Measurements from ENCODE around the gene BLTP3A.
"Not testable (repeated sequence)": the region's sequence is repeated elsewhere in the genome, so short reads cannot be mapped to it uniquely, and the experiment has no call there.

The BLTP3A gene

GRCh38 chr6:34791701-34792604, at the start of gene BLTP3A:
BLTP3A (plus strand) TSS chr6:34792083; CDS start chr6:34792251, 168 bp downstream.
- peak; percentile 79 for DNase-seq (ENCODE audit: low spot score)

- DNase-seq (ENCODE audit: low spot score), result no peak
Observed at GRCh38 chr6:34742094-34742493, 49.8 kb upstream of the BLTP3A start.

- DNase-seq (ENCODE audit: low spot score), result no peak
Observed at GRCh38 chr6:34743625-34744293, 48.1 kb upstream of the BLTP3A start.

- not testable (repeated sequence) for DNase-seq (ENCODE audit: low spot score)
Observed at GRCh38 chr6:34744294-34744647, 47.6 kb upstream of the BLTP3A start.

- DNase-seq (ENCODE audit: low spot score), result no peak
Observed at GRCh38 chr6:34745277-34746103, 46.4 kb upstream of the BLTP3A start.

- DNase-seq (ENCODE audit: low spot score), result no peak
Observed at GRCh38 chr6:34746104-34746846, 45.6 kb upstream of the BLTP3A start.

GRCh38 chr6:34748757-34749156, 43.1 kb upstream of the BLTP3A start:
- no peak for DNase-seq (ENCODE audit: low spot score)

- not testable (repeated sequence) for DNase-seq (ENCODE audit: low spot score)
Observed at GRCh38 chr6:34756513-34756856, 35.4 kb upstream of the BLTP3A start.

GRCh38 chr6:34757687-34758274, 34.1 kb upstream of the BLTP3A start:
- DNase-seq (ENCODE audit: low spot score), result no peak

GRCh38 chr6:34760108-34760507, 31.8 kb upstream of the BLTP3A start:
- no peak for DNase-seq (ENCODE audit: low spot score)

GRCh38 chr6:34761681-34762080, 30.2 kb upstream of the BLTP3A start:
- not testable (repeated sequence) for DNase-seq (ENCODE audit: low spot score)

- no peak for DNase-seq (ENCODE audit: low spot score)
Observed at GRCh38 chr6:34768148-34768547, 23.7 kb upstream of the BLTP3A start.

GRCh38 chr6:34771727-34772126, 20.2 kb upstream of the BLTP3A start:
- DNase-seq (ENCODE audit: low spot score), result no peak

GRCh38 chr6:34772940-34773339, 18.9 kb upstream of the BLTP3A start:
- no peak for DNase-seq (ENCODE audit: low spot score)

GRCh38 chr6:34773916-34774315, 18.0 kb upstream of the BLTP3A start:
- DNase-seq (ENCODE audit: low spot score), result no peak

- DNase-seq (ENCODE audit: low spot score), result no peak
Observed at GRCh38 chr6:34774967-34775366, 16.9 kb upstream of the BLTP3A start.

GRCh38 chr6:34785375-34785774, 6.5 kb upstream of the BLTP3A start:
- not testable (repeated sequence) for DNase-seq (ENCODE audit: low spot score)

- DNase-seq (ENCODE audit: low spot score), result not testable (repeated sequence)
Observed at GRCh38 chr6:34787152-34787551, 4.7 kb upstream of the BLTP3A start.

GRCh38 chr6:34788111-34788510, 3.8 kb upstream of the BLTP3A start:
- DNase-seq (ENCODE audit: low spot score), result no peak

- DNase-seq (ENCODE audit: low spot score), result peak; percentile 62
Observed at GRCh38 chr6:34791164-34791700, 651 bp upstream of the BLTP3A start.

All from HuH-7.5 (cell line).